Neuron (in vitro differentiated cells): ENCODE data around the gene NMUR1.
"Not testable (repeated sequence)": the region's sequence is repeated elsewhere in the genome, so short reads cannot be mapped to it uniquely, and the experiment has no call there.

Experiments used
- H2AFZ ChIP-seq: one replicate; pipeline ENCODE4 v1.6.1; 2013; ENCODE audit warnings: low read depth, mild to moderate bottlenecking, inconsistent platforms, low read length, moderate library complexity
- H3K27me3 ChIP-seq: one replicate; pipeline ENCODE4 v1.6.1; 2013; ENCODE audit warnings: low read length; ENCODE audit not compliant: insufficient read depth
- H3K36me3 ChIP-seq: one replicate; pipeline ENCODE4 v1.6.1; 2013; ENCODE audit warnings: low read length; ENCODE audit not compliant: insufficient read depth
- H3K4me1 ChIP-seq: one replicate; pipeline ENCODE4 v1.6.1; 2013; ENCODE audit warnings: low read length; ENCODE audit not compliant: insufficient read depth
- H3K4me3 ChIP-seq: 2 replicates; pipeline ENCODE4 v1.5.1; 2013; ENCODE audit warnings: mild to moderate bottlenecking, low read length, moderate library complexity
- H3K9me3 ChIP-seq: one replicate; pipeline ENCODE4 v1.6.1; 2013; ENCODE audit warnings: low read length

The NMUR1 gene

DNA sequence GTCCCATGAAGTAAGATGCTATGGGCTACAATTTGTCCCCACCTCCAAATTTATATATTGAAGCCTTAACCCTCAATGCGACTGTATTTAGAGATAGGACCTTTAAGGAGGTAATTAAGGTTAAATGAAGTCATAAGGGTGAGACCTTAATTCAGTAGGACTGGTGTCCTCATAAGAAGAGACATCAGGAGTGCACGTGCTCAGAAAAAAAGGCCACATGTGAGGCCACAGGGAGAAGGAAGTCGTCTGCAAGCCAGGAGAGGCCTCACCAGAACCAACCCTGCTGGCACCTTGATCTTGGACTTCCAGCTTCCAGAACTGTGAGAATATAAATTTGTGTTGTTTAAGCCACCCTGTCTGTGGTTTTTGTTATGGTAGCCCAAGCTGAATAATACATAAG lies 36.9 kb upstream of the NMUR1 start:
- H3K9me3 ChIP-seq = peaks cover 4% of the 10 kb centered on the region
- H3K36me3 ChIP-seq = no peaks in the 10 kb centered on the region
- H3K4me1 ChIP-seq = peaks cover 9% of the 10 kb centered on the region
- H3K4me3 ChIP-seq = no peak overlapping the region
- no peaks in the 10 kb centered on the region for H3K27me3 ChIP-seq
- no peak overlapping the region for H2AFZ ChIP-seq

DNA sequence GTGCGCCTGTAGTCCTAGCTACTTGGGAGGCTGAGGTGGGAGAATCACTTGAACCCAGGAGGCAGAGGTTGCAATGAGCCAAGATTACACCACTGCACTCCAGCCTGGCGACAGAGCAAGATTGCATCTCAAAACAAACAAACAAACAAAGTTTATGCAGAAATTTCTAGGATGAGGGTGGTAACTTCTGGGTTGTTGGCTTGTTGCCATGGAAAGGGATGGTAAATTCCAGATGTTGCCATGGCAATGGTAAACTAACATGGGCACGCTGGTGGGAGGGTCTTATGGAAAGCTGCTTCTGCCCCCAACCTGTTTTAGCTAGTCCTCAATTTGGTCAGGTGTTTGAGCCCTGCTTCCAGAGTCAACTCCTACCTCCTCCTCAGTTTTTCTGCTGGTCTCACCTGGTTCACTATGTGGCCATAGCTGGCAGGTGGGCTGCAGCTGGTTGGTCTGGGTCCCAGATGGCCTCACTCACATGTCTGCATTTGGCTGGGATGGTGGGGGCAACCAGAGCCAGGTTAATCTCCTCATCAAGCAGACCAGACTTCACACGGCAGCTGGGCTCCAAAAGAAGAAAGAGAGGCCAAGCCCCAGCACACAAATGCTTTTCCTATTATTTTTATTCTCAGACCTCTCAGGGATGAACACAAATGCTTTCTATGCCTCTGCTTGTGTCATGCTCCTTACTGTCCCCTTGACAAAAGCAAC lies 35.8 kb upstream of the NMUR1 start:
- Histone ChIP-seq H3K4me3 (no peak overlapping the region), H3K27me3 (no peaks in the 10 kb centered on the region), H3K4me1 (no peaks in the 10 kb centered on the region), H2AFZ (no peak overlapping the region), H3K36me3 (no peaks in the 10 kb centered on the region), H3K9me3 (peaks cover 4% of the 10 kb centered on the region)

DNA sequence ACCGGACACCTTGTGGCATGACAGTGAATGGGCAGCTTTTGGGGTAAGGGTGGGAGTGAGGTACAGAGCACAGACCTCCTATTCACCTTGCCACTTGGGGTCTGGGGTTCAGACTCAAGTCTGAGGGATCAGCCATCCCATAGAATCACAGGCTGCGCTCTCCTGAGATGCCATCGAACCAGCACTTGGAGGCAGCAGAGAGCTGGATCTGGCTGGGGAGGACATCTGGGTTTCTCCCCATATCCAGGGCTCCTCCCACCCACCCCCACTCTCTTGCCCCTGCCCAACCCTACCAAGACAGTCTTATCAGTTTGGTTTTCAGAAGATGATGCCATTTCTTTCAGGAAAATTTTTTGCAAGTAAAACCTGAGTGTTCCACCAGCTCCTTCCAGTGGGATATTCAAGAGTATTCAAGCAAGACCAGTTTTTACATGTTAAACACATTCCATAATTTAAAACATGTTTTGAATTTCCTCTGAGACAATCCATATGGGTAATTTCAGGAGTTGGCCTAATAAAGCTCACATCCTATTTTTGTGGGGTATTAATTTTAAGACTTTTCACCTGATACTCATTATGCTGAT lies 33.2 kb upstream of the NMUR1 start:
- Histone ChIP-seq H3K9me3 (peaks cover 4% of the 10 kb centered on the region), H3K4me3 (no peak overlapping the region), H2AFZ (no peak overlapping the region), H3K27me3 (no peaks in the 10 kb centered on the region), H3K36me3 (no peaks in the 10 kb centered on the region), H3K4me1 (no peaks in the 10 kb centered on the region)

DNA sequence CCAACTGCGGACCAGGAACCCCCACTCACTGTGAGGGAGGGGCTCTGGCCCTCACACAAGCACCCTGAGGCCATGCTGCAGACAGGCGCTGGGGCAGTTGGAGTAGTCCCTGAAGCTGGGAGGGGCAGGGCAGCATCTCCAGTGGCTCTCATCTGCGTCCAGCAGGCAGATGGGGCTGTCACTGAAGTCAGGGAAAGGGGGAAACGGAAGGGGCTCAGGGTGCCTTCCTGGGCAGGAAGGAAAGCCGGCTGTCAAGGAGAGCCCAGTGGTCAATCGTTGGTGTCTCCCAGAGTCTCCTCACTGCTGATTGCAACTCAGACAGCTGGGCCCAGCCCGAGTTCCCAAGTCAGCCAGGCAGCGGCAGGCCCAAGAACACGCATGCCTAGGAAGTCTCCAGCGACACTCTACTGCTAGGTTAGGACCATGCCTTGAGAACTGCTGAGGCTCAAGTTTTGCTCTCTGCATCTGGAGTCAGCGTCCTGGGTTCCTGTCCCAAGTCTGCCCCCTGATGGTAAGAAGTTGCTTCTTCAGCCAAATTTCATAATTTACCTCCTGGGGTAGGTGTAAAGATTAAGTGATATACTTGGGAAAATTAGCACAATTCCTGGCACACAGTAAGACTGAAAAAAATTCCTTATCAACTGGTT lies 27.4 kb upstream of the NMUR1 start:
- Histone ChIP-seq H3K4me3 (no peak overlapping the region), H3K4me1 (no peaks in the 10 kb centered on the region), H3K36me3 (no peaks in the 10 kb centered on the region), H3K27me3 (no peaks in the 10 kb centered on the region), H3K9me3 (no peaks in the 10 kb centered on the region), H2AFZ (no peak overlapping the region)

DNA sequence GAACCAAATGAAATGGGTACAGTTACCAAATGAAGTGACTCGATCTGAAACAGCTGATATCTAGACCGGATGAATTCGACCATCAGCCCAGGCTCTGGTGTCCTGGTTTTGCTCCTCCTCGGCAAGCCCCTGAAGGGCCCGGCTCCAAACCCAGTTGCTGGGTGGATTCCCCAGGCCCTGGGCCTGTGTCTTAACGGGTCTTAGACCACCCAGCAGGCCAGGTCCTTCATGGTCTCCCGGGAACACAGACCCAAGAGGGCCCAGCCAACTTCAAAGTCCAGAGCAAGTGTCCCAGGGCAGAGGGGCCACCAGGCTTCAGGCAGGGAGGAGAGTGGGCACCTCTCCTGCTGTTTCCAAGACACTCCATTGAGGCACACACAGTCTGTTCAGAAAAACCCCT lies 26.7 kb upstream of the NMUR1 start:
- Histone ChIP-seq H3K9me3 (no peaks in the 10 kb centered on the region), H3K36me3 (no peaks in the 10 kb centered on the region), H2AFZ (no peak overlapping the region), H3K27me3 (no peaks in the 10 kb centered on the region), H3K4me3 (no peak overlapping the region), H3K4me1 (no peaks in the 10 kb centered on the region)

DNA sequence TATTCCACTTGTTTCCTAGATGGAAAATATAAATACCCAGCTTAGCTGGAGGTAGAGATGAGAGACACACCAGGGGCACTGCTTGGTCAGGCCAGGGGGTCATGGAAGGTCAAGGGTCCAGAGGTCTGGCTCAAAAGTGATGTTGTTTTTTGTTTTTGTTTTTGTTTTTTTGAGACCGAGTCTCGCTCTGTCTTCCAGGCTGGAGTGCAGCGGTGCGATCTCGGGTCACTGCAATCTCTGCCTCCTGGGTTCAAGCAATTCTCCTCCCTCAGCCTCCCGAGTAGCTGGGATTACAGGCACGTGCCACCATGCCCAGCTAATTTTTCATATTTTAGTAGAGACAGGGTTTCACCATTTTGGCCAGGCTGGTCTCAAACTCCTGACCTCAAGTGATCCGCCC lies 26.3 kb upstream of the NMUR1 start:
- not testable (repeated sequence) for H2AFZ ChIP-seq, H3K9me3 ChIP-seq, H3K36me3 ChIP-seq, H3K27me3 ChIP-seq, H3K4me1 ChIP-seq, H3K4me3 ChIP-seq

DNA sequence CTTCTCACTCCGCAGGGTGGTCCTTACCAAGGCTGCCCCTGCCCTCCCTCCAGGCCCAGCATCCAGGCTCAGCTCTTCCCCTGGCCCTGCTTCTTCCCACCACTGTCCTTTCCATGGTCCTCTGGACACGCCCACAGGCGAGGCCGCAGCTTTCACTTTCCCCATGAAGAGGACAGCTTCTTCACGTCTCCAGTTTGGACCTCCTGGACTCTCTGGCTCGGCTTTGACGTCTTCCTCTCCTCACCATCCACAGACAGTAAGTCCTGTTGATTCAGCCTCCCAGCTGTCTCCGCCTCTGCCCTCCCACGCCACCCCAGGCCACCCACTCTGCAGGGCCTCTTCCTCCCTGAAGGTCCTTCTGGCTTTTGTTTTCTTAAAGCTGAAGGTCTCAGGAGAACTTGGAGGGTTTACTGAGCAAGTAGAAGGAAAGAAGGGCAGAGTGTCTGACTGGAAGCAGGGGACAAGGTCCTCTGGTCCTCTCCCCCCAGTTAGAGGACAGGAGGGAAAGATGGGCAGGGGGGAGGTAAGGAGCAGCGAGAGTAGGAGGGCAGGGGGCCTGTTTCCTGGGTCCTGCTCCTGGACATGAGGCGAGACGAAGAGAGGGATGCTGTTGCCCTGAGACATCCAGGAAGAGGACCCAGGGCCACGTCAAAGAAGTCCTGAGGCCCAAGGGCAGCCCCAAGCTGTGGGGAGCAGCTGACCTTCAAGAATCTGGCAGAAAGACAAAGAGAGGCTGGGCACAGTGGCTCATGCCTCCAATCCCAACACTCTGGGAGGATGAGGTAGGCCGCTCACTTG lies 24.7 kb upstream of the NMUR1 start:
- Histone ChIP-seq H2AFZ (no peak overlapping the region), H3K4me3 (no peak overlapping the region), H3K36me3 (no peaks in the 10 kb centered on the region), H3K9me3 (no peaks in the 10 kb centered on the region), H3K27me3 (no peaks in the 10 kb centered on the region), H3K4me1 (no peaks in the 10 kb centered on the region)

DNA sequence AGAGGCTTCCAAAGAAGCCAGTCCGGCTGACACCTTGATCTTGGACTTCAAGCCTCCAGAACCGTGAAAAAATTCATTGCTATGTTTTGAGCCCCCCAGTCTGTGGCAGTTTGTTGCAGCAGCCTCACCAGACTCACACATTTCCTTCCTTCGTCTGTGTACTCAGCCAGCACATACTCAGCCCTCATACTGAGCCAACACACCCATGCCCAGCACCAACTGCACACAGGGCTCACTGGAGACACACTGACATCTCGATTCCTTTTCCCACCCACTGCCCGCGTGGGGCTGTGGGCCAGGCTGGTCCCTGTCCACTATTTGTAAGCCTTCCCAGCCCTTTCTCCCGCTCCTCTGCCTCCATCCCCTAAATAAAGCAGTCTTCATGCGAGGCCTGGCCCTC lies 24.1 kb upstream of the NMUR1 start:
- H3K9me3 ChIP-seq = no peaks in the 10 kb centered on the region
- H2AFZ ChIP-seq = no peak overlapping the region
- no peaks in the 10 kb centered on the region for H3K36me3 ChIP-seq
- no peak overlapping the region for H3K4me3 ChIP-seq
- H3K4me1 ChIP-seq = no peaks in the 10 kb centered on the region
- H3K27me3 ChIP-seq = no peaks in the 10 kb centered on the region

DNA sequence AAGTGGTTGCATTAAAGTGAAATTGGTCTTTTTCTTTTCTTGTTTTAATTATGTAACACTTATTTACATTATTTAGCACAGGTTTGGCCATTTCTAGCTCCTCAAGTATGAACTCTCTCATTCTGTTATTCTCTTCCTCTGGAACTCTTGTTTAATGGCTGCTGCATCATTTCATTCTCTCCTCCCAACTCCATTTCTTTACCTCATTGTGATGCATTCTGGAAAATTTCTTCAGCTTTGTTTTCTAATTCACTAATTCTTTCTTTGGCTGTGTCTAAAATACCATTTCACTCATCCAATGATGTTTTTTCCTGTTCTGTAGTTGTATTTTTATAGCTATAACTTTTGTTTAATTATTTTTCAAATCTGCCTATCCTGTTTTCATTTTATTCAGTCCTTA lies 22.5 kb upstream of the NMUR1 start:
- no peak overlapping the region for H3K4me3 ChIP-seq

DNA sequence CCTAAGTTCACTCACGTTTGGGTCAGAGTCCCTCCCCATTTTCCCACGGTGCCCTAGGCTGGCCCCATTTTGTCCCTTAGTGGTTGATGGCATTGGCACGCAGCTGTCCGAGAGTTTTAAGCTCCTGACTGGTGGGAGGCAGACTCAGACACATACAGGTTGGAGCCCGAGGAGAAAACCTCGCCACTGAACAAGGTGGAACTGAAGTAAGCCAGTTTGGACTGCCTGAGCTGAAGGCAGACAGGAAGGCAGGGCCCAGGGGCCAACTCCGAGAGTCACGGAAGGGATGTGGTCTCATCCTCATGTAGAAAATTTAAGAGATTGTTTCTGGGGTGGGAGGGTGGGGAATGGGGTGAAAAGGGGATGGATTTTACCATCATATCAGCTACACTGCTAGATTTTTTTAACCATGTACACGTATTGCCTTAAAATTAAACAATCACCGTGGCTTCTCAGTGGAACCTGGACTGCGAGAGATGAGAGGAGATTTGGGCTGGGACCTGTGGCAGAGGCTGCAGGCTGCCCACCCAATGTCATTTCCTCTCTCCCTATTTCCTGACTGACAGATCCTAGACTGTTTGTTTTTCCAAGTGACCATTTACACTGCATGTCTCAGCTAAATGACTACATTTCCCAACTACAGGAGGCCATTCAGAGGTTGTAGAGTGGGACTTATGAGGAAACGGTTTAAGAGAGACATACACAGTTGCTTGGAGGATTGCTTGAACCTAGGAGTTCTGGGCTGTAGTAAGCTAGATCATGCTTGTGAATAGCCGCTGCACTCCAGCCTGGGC lies 19.4 kb upstream of the NMUR1 start:
- Histone ChIP-seq H3K27me3 (no peaks in the 10 kb centered on the region), H3K4me1 (no peaks in the 10 kb centered on the region), H3K4me3 (no peak overlapping the region), H2AFZ (no peak overlapping the region), H3K36me3 (no peaks in the 10 kb centered on the region), H3K9me3 (no peaks in the 10 kb centered on the region)

More for the DNA sequence above, 22.5 kb upstream of the NMUR1 start:
- H3K36me3 ChIP-seq = no peaks in the 10 kb centered on the region
- no peaks in the 10 kb centered on the region for H3K27me3 ChIP-seq
- no peaks in the 10 kb centered on the region for H3K9me3 ChIP-seq
- no peak overlapping the region for H2AFZ ChIP-seq
- H3K4me1 ChIP-seq = no peaks in the 10 kb centered on the region

DNA sequence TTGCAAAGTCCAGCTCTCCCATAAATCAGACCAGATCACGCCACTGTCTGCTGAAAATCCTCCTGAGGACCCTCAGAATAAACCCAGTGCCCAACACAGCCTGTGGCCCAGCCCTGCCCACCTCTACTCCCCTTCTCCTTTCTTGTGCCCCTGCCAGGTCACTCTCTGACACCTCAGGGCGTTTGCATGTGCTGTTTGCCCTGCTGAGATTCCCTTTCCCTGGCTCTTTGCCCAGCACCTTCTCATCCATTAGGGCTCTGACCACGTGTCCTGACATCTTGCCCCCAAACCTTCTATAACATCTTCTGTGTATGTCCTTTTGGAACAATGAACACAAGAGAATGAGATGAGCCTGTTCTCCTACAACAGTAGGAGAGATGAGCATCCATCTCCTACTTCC lies 18.5 kb upstream of the NMUR1 start:
- H2AFZ ChIP-seq = no peak overlapping the region

DNA sequence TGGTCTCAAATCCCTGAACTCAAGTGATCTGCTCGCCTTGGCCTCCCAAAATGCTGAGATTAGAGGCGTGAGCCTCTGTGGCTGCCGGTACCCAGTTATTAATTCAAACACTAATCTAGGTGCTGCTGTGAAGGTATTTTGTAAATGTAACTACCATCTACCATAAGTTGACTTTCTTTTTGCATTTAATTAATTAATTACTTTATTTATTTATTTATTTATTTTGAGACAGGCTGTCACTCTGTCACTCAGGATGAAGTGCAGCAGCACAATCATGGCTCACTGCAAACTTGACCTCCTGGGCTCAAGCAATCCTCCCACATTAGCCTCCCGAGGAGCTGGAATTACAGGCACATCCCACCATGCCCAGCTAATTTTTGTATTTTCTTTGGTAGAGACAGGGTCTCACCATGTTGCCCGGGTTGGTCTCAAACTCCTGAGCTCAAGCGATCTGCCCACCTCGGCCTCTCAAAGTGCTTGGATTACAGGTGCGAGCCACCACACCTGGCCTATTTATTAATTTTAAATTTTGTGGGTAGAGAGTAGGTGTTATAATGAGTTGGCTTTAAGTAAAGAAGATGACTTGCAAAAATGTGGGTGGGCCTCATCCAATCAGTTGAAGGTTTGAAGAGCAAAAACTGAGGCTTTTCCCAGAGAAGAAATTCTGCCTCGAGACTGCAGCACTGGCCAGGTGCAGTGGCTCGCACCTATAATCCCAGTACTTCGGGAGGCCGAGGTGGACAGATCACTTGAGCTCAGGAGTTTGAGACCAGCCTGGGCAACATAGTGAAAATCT lies 17.3 kb upstream of the NMUR1 start:
- Histone ChIP-seq H3K4me1 (no peaks in the 10 kb centered on the region), H3K9me3 (no peaks in the 10 kb centered on the region), H3K36me3 (no peaks in the 10 kb centered on the region), H3K4me3 (no peak overlapping the region), H2AFZ (no peak overlapping the region), H3K27me3 (no peaks in the 10 kb centered on the region)

More for the DNA sequence above, 18.5 kb upstream of the NMUR1 start:
- Histone ChIP-seq H3K4me3 (no peak overlapping the region), H3K4me1 (no peaks in the 10 kb centered on the region), H3K27me3 (no peaks in the 10 kb centered on the region), H3K9me3 (no peaks in the 10 kb centered on the region), H3K36me3 (no peaks in the 10 kb centered on the region)
